GM13977 (cell line): Measurements from ENCODE around the gene NATD1.

ENCODE experiments used
- DNase-seq: peaks from one replicate; pipeline ENCODE4 v3.0.0; 2012; ENCODE audit warnings: low spot score
- in situ Hi-C: fragments of 300-500 bp; cut with MboI; formaldehyde crosslinking; loops from one replicate; pipeline ENCODE4 v1.12.0; 2022; ENCODE audit warnings: low sequenced_read_pairs, low pct_unique_long_range_greater_than_20kb, mixed read lengths, inconsistent platforms; ENCODE audit not compliant: unreplicated experiment
- TF ChIP-seq, protein P1 (sequence below): IDR thresholded peaks from 2 replicates; pipeline ENCODE4 v1.5.1; 2012; ENCODE audit warnings: mild to moderate bottlenecking, control low read depth; ENCODE audit not compliant: insufficient read depth; ENCODE audit errors: extremely low read depth, missing control alignments

NATD1 gene

DNA sequence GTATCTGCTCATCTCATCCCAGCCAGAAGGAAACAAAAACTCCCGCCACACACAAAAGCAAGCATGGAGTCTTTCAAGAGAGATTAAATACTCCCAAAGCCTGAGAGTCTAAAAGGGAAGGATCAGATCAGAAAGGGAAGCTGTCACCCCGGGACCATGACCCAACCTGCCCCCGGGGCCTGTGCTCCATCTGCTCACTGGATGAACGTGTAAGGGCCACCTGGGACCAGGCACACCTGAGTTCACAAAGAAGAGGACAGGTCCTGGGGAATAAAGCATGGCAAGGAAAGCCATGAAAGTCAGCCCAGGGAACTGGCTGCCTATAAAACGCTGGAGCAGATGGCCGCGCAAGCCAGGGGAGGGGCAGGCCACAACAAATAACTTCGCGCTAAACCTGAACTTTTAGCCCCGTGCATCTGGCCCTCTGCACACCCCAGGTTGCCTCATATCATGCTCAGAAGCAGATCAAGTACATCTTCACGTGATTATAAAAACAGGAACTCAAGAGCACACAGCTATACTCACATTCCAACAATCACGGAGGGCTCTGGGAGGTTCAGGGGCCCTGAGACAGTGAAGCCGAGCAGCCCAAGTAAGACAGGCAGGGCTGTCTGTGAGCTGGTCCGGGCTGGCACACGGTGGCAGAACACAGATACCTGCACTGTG, 42.7 kb downstream of the NATD1 start:
- DNase-seq, result no peak
- in situ Hi-C loops, result no loop called here
- TF ChIP-seq, protein P1, sequence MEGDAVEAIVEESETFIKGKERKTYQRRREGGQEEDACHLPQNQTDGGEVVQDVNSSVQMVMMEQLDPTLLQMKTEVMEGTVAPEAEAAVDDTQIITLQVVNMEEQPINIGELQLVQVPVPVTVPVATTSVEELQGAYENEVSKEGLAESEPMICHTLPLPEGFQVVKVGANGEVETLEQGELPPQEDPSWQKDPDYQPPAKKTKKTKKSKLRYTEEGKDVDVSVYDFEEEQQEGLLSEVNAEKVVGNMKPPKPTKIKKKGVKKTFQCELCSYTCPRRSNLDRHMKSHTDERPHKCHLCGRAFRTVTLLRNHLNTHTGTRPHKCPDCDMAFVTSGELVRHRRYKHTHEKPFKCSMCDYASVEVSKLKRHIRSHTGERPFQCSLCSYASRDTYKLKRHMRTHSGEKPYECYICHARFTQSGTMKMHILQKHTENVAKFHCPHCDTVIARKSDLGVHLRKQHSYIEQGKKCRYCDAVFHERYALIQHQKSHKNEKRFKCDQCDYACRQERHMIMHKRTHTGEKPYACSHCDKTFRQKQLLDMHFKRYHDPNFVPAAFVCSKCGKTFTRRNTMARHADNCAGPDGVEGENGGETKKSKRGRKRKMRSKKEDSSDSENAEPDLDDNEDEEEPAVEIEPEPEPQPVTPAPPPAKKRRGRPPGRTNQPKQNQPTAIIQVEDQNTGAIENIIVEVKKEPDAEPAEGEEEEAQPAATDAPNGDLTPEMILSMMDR, result no peak

DNA sequence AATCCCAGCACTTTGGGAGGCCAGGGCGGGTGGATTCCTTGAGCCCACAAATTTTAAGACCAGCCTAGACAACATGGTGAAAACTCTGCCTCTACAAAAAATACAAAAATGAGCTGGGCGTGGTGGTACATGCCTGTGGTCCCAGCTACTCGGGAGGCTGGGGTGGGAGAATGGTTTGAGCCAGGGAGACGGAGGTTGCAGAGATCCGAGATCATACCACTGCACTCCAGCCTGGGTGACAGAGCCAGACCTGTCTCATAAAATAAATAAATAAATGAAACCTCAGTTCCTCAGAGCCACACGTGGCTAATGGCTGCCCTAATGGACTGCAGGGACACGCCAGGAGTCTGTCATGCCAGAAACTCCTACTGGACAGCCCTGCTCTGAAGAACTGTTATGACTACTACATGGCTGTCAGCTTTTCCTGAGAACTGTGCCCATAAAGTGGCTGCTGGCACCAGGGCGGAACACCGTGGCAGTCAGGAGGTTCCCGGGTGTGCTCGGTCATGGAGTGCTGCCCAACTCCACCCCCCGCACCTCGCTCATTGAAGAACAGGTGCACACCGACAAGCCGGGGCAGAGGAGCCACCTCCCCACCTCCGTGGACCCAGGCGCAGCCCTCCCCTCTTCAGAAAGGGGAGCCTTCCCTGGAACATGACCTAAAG, 43.6 kb downstream of the NATD1 start:
- TF ChIP-seq, protein P1, result no peak
- no peak for DNase-seq
- in situ Hi-C loops, result no loop called here

DNA sequence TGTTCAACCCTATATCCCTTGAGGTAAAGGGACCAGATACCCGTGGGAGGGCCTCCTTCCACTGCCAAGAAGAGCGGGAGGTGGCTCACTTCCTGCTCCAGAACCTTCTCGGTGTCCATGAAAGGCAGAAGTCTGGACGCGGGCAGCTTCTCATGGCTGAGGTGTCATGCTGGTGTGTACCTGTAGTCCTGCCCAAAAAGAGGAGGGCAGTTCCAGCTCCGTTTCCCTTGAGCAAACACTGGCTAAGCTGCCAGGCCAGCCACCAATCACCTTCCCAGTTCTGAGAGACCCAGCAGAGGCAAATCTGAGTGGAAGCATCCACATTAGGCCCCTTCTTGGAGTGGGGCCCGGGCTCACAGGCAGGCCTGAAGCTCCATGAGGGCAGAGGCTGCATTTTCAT, 44.9 kb downstream of the NATD1 start:
- TF ChIP-seq, protein P1, result no peak
- in situ Hi-C loops, result no loop called here
- no peak for DNase-seq

DNA sequence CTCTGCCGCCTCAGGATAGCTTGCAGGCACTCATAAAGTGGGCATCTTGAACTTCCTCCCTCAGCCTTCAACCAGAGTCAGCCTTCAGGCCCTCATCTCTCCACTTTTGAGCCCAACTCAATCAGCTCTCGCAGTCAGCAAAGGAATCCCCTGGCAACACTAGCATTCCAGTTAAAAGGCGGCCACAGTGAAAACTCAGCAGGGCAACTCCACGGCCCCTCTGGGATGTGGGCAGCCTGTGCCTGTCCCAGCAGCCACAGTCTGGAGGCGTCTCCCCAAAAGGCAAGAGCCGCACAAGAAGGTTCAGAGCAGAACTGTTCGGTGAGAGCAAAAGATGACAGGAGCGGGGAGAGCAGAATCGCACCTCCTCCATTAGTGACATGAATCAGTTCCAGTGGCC, 48.3 kb downstream of the NATD1 start:
- no peak for DNase-seq
- in situ Hi-C loops, result no loop called here
- TF ChIP-seq, protein P1, result no peak

DNA sequence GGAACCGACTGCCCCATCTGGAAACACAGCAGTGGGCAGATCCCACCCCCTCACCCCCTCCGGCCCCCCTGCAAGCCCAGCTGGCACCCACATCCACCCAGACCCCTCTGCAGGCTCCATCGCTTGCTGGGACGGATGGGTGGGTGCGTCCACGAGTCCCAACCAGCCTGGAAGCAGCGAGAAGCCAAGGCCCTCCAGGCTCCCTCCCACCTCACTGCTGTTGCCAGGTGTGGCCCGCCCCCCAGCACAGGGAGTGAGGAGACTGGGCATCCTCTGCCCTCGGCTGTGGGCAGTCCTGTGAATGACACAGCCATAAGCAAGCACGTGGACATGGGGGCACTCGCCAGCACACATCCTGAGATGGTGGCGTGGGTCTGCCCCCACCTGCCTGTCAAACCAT, 50.7 kb downstream of the NATD1 start:
- DNase-seq, result no peak
- TF ChIP-seq, protein P1, result no peak
- in situ Hi-C loops, result no loop called here

DNA sequence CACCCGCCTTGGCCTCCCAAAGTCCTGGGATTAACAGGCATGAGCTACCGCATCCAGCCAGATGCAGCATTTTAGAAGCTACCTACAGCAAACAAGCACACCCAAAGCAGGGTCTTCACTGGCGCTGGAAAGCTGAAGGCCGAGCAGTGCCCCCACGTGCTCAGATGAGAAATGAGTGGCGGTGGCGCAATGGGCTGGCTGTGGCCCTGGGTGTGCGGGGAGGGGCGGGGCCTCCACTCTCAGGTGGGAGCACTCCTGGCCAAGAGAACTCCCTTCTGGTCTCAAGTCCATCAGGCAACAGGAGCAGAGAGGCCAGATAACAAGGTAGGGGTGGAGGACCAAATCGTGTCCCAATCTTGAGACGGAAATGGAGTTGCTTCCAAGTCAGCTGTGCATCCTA, 51.3 kb downstream of the NATD1 start:
- TF ChIP-seq, protein P1, result no peak
- in situ Hi-C loops, result no loop called here
- no peak for DNase-seq
